Osteoblast (primary cell): ENCODE measurements around the gene FASN. TPM values are rescaled to one million over a fixed set of nuclear protein-coding genes. Genes with fewer than 3 reads are reported as not detected.

Experiments
- DNase-seq: peaks from one replicate; pipeline ENCODE4 v3.0.0; 2011; ENCODE audit warnings: low spot score, mixed read lengths; ENCODE audit not compliant: insufficient read length; ENCODE audit errors: missing footprints
- H2AFZ ChIP-seq: 2 replicates; pipeline ENCODE4 v1.6.0; 2011; ENCODE audit warnings: mild to moderate bottlenecking, low read length
- H3K27ac ChIP-seq: 2 replicates; pipeline ENCODE4 v1.5.1; 2011; ENCODE audit warnings: mild to moderate bottlenecking, low read depth, low read length, moderate library complexity
- H3K27me3 ChIP-seq: 2 replicates; pipeline ENCODE4 v1.6.0; 2012; ENCODE audit warnings: mild to moderate bottlenecking, control low read depth, inconsistent platforms, low read length, moderate library complexity; ENCODE audit not compliant: insufficient read depth
- H3K36me3 ChIP-seq: 2 replicates; pipeline ENCODE4 v1.5.1; 2011; ENCODE audit warnings: mild to moderate bottlenecking, low read length, control low read depth, moderate library complexity; ENCODE audit not compliant: insufficient read depth
- H3K4me1 ChIP-seq: 2 replicates; pipeline ENCODE4 v1.5.1; 2011; ENCODE audit warnings: mild to moderate bottlenecking, low read length, control low read depth, moderate library complexity; ENCODE audit not compliant: insufficient read depth
- H3K4me2 ChIP-seq: 2 replicates; pipeline ENCODE4 v1.6.0; 2011; ENCODE audit warnings: mild to moderate bottlenecking, low read length; ENCODE audit not compliant: insufficient read depth
- H3K4me3 ChIP-seq: fragments of 200-600 bp; sonication (generic); 3 replicates; pipeline ENCODE4 v1.5.1; 2012; ENCODE audit warnings: mild to moderate bottlenecking, low read length, inconsistent platforms; ENCODE audit not compliant: insufficient read depth
- H3K79me2 ChIP-seq: 2 replicates; pipeline ENCODE4 v1.6.0; 2012; ENCODE audit warnings: mild to moderate bottlenecking, low read length, control low read depth, inconsistent platforms; ENCODE audit not compliant: insufficient read depth
- H3K9me3 ChIP-seq: 2 replicates; pipeline ENCODE4 v1.5.1; 2011; ENCODE audit warnings: low read depth, low read length, control low read depth
- H4K20me1 ChIP-seq: 2 replicates; pipeline ENCODE4 v1.6.0; 2012; ENCODE audit warnings: mild to moderate bottlenecking, low read length, control low read depth; ENCODE audit not compliant: insufficient read depth
- total RNA-seq: library from RNA; depleted of rRNA; stranded (reverse); fragments of >200 nt; gene quantifications from 2 replicates; pipeline ENCODE4 v1.2.3, GENCODE V29; 2012
- TF ChIP-seq, protein P1 (sequence below): IDR thresholded peaks from 2 replicates; pipeline ENCODE4 v1.5.1; 2011; ENCODE audit warnings: mild to moderate bottlenecking, low read depth, low read length, moderate library complexity; ENCODE audit errors: extremely low read depth

FASN gene
- total RNA-seq, 1 donor: 142 TPM

DNA sequence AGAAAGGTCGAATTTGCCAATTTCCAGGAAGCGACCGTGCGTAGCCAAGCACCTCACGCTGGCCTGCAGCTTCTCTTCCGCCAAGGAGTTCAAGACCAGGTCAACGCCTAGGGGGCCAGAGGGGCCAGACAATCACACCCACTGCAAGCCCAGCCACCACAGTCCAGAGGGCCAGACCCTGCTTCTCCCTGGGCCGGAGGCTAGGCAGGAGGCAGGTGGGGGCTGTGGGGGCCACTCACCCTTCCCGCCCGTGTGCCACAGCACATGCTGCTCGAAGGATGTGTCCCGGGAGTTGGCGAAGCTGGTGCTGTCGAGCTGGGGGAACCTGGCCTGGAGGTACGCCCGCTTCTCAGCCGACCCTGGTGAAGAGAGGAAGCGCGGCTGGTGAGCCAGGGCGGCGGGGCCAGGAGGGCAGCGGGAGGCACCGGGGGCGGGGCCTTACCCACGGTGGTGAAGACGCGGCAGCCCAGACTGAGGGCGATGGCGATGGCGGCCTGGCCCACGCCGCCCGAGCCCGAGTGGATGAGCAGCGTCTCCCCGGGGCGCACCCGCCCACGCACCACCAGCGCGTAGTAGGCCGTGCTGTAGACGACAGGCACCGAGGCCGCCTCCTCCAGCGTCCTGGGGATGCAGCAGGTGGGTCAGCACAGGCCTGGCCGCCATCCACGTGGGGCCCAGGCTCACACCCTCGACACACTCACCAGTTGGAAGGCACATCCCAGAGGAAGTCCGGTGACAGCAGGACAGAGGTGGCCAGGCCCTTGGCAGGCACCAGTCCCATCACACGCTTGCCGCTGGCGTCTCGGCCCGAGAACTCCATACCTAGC lies 14.3 kb downstream of the FASN start:
- Histone ChIP-seq H2AFZ (no peak overlapping the region), H3K9me3 (no peaks in the 10 kb centered on the region), H3K4me2 (no peak overlapping the region), H3K27me3 (no peaks in the 10 kb centered on the region), H4K20me1 (no peaks in the 10 kb centered on the region), H3K79me2 (no peaks in the 10 kb centered on the region), H3K4me1 (no peaks in the 10 kb centered on the region), H3K27ac (no peak overlapping the region), H3K36me3 (peaks cover 56% of the 10 kb centered on the region), H3K4me3 (no peak overlapping the region)
- DNase-seq: no peak
- TF ChIP-seq, protein P1, sequence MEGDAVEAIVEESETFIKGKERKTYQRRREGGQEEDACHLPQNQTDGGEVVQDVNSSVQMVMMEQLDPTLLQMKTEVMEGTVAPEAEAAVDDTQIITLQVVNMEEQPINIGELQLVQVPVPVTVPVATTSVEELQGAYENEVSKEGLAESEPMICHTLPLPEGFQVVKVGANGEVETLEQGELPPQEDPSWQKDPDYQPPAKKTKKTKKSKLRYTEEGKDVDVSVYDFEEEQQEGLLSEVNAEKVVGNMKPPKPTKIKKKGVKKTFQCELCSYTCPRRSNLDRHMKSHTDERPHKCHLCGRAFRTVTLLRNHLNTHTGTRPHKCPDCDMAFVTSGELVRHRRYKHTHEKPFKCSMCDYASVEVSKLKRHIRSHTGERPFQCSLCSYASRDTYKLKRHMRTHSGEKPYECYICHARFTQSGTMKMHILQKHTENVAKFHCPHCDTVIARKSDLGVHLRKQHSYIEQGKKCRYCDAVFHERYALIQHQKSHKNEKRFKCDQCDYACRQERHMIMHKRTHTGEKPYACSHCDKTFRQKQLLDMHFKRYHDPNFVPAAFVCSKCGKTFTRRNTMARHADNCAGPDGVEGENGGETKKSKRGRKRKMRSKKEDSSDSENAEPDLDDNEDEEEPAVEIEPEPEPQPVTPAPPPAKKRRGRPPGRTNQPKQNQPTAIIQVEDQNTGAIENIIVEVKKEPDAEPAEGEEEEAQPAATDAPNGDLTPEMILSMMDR: no peak

DNA sequence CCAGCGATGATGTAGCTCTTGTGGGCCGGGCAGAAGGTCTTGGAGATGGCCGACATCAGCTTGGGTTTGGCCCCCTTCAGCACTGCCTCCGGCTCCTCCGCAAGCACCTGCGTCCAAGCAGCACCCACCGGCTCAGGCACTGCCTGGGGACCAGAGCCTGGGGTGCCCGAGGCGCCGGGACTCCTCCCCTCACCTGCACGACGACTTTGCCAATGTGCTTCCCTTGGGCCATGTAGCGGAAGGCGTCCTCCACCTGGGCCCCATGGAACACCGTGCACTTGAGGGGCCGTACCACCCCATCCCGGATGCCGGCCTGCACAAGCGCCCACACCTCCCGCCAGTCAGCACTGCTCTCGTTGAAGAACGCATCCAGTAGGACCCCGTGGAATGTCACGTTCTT lies 15.0 kb downstream of the FASN start:
- no peak overlapping the region for H3K4me2 ChIP-seq
- TF ChIP-seq, protein P1: no peak
- H3K9me3 ChIP-seq: no peaks in the 10 kb centered on the region
- H3K36me3 ChIP-seq: peaks cover 51% of the 10 kb centered on the region
- H3K27me3 ChIP-seq: no peaks in the 10 kb centered on the region
- no peaks in the 10 kb centered on the region for H3K4me1 ChIP-seq
- H3K79me2 ChIP-seq: no peaks in the 10 kb centered on the region
- H3K4me3 ChIP-seq: no peak overlapping the region
- H2AFZ ChIP-seq: no peak overlapping the region
- H3K27ac ChIP-seq: no peak overlapping the region
- no peak for DNase-seq
- H4K20me1 ChIP-seq: no peaks in the 10 kb centered on the region

DNA sequence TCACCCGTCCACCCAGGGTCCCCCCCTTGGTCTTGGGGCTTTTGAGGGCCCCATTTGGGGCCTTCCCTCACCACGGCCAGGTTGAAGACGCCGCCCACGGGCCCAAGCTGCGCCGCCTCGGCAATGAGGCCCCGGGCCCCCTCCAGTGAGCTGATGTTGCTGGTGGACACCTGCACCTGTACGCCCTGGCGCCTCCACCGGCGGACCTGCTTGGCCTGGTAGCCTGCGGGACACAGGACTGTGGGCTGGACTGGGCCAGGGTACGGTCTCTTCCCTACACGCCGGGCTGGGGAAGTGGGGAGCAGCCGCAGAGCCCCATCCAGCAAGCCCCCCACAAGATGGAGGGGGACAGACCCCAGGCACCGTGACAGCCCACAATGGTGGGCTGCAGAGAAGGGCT lies 15.6 kb downstream of the FASN start:
- peaks cover 46% of the 10 kb centered on the region for H3K36me3 ChIP-seq
- H3K79me2 ChIP-seq: no peaks in the 10 kb centered on the region
- DNase-seq: no peak
- H4K20me1 ChIP-seq: no peaks in the 10 kb centered on the region
- TF ChIP-seq, protein P1: no peak
- H3K9me3 ChIP-seq: no peaks in the 10 kb centered on the region
- H3K27ac ChIP-seq: no peak overlapping the region
- no peak overlapping the region for H3K4me3 ChIP-seq
- no peak overlapping the region for H2AFZ ChIP-seq
- H3K4me2 ChIP-seq: no peak overlapping the region
- no peaks in the 10 kb centered on the region for H3K27me3 ChIP-seq
- H3K4me1 ChIP-seq: no peaks in the 10 kb centered on the region

DNA sequence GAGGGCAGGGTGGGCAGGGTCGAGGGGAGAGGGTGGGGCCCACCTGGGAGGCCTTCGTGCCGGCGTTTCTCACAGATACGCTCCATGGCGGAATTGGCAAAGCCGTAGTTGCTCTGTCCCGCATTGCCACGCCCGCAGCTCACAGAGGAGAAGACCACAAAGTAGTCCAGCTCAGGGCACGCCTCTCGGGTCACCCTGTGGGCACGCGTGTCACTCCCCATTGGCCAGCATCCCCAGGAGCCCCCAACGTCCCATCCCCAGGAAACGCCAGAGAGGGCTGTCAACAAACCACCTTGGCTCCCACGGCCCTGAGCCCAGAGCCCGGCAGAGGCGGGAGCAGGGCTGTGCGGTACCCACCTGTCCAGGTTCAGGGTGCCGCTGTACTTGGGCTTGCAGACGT lies 16.1 kb downstream of the FASN start:
- H3K27me3 ChIP-seq: no peaks in the 10 kb centered on the region
- no peaks in the 10 kb centered on the region for H4K20me1 ChIP-seq
- H3K4me2 ChIP-seq: no peak overlapping the region
- TF ChIP-seq, protein P1: no peak
- H3K4me1 ChIP-seq: no peaks in the 10 kb centered on the region
- H2AFZ ChIP-seq: no peak overlapping the region
- peaks cover 42% of the 10 kb centered on the region for H3K36me3 ChIP-seq
- no peak overlapping the region for H3K27ac ChIP-seq
- no peak for DNase-seq
- H3K4me3 ChIP-seq: no peak overlapping the region
- H3K9me3 ChIP-seq: no peaks in the 10 kb centered on the region
- no peaks in the 10 kb centered on the region for H3K79me2 ChIP-seq
